ENCODE measurements around the gene ABCA7.

Gene ABCA7, protein sequence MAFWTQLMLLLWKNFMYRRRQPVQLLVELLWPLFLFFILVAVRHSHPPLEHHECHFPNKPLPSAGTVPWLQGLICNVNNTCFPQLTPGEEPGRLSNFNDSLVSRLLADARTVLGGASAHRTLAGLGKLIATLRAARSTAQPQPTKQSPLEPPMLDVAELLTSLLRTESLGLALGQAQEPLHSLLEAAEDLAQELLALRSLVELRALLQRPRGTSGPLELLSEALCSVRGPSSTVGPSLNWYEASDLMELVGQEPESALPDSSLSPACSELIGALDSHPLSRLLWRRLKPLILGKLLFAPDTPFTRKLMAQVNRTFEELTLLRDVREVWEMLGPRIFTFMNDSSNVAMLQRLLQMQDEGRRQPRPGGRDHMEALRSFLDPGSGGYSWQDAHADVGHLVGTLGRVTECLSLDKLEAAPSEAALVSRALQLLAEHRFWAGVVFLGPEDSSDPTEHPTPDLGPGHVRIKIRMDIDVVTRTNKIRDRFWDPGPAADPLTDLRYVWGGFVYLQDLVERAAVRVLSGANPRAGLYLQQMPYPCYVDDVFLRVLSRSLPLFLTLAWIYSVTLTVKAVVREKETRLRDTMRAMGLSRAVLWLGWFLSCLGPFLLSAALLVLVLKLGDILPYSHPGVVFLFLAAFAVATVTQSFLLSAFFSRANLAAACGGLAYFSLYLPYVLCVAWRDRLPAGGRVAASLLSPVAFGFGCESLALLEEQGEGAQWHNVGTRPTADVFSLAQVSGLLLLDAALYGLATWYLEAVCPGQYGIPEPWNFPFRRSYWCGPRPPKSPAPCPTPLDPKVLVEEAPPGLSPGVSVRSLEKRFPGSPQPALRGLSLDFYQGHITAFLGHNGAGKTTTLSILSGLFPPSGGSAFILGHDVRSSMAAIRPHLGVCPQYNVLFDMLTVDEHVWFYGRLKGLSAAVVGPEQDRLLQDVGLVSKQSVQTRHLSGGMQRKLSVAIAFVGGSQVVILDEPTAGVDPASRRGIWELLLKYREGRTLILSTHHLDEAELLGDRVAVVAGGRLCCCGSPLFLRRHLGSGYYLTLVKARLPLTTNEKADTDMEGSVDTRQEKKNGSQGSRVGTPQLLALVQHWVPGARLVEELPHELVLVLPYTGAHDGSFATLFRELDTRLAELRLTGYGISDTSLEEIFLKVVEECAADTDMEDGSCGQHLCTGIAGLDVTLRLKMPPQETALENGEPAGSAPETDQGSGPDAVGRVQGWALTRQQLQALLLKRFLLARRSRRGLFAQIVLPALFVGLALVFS (N-terminal part only)

GRCh38 chr19:1039646-1040475 lies at the start of gene ABCA7:
TSS of gene ABCA7 (plus strand) at chr19:1040107. CDS start at chr19:1041362, 1,255 bp downstream.
- DNase-seq, result peak; percentile 100

DNA sequence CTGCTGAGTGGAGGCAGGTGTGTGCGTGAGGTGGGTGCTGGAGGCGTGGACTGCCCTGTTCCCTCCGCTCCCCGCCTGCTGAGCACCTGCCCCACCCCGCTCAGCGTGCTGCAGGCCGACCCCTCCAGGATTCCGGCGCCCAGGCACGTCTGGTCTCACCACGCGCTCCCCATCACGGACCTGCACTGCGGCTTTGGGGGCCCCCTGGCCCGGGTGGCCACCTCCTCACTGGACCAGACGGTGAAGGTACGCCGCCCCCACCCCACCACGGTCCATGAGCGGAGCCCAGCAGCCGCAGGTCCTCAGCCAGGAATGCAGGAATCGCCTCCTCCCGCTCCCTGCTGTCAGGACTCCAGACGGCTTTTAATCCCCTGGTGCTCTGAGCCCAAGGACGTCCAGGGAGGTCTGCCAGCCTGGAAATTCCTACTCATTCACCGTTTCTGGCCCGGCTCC lies 49.8 kb upstream of the ABCA7 start:
- DNase-seq, result no peak

DNA sequence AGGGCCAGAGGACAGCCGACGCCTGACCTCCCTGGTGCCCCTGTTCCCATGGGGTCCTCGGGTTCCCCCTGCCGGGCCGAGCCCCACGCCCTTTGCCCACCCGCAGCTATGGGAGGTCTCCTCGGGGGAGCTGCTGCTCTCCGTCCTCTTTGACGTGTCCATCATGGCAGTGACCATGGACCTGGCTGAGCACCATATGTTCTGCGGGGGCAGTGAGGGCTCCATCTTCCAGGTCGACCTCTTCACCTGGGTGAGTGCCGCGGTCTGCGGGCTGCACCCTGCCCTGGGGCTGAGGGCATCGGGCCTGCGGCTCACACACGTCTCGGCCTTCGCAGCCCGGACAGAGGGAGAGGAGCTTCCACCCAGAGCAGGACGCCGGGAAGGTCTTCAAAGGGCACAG lies 49.2 kb upstream of the ABCA7 start:
- no peak for DNase-seq

GRCh38 chr19:991174-991931 lies 48.6 kb upstream of the ABCA7 start:
- DNase-seq, result peak; percentile 63

DNA sequence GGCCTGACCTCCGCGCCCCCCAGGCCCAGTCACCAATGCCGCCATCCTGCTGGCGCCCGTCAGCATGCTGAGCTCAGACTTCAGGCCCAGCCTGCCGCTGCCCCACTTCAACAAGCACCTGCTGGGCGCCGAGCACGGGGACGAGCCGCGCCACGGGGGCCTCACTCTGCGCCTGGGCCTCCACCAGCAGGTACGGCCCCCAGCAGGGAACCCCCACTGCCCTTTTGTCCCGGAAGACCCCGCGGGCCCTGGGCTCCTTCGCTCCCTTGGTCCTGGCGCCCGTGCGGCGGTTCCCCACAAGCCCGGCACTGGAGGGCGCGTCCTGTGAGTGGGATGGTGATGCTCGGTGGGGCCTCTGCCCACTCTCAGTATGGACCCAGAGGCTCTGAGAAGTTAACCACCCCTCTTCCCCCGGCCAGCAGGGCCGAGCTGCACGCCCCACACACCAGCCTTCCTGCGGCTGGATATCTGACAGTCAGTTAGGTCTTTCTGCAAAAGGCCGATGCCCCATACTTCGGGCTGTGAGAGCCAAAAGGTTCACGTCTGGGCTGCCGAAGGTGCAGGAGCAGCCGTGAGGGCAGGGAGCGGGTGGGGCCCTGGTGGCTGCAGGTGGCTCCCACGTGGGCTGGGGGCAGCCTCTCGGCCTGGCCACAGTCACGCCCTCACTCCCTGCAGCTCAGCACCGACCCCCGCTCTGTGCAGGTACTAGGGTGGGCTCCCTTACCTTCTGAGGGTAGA lies 47.8 kb upstream of the ABCA7 start:
- no peak for DNase-seq

DNA sequence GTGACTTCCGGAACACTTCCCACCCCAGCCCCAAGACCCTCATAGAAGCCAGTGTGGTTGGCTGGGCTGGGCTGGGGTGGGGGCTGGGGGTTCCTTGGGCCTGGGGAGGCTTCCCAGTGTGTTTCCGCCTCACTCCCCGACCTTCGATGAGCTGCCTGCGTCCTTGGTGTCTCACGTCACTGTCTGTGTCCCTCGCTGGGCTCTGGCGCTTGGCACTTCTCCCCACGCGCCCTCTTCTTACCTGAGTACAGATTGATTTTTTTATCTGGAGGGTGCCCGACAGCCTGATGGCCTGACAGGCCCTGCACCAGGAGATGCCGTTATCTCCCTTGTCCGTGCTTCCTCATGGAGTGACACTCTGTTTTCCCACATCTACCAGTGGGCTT lies 47.2 kb upstream of the ABCA7 start:
- DNase-seq, result no peak

GRCh38 chr19:993361-993830 lies 46.5 kb upstream of the ABCA7 start:
- no peak for DNase-seq

GRCh38 chr19:993831-994393 lies 46.0 kb upstream of the ABCA7 start:
- no peak for DNase-seq

DNA sequence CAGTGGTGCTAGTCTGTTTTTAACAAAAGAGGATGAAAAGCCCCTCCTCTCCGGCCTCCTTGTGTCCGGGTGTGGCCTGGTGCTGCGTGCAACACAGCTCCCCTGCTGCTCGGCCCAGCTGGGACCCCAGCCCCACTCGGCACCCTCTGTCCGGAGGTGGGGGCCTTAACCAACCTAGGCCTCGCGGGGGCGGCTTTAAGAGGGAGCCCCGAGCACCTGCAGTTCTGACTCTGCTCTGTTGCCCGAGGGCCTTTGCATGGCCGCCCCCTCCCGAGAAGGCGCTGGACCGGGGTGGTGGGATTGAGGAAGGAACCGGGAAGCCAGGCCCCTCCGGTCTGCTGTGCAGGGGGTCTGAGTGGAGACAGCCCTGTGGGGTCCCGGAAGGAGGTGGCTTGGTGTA lies 45.4 kb upstream of the ABCA7 start:
- DNase-seq, result no peak

DNA sequence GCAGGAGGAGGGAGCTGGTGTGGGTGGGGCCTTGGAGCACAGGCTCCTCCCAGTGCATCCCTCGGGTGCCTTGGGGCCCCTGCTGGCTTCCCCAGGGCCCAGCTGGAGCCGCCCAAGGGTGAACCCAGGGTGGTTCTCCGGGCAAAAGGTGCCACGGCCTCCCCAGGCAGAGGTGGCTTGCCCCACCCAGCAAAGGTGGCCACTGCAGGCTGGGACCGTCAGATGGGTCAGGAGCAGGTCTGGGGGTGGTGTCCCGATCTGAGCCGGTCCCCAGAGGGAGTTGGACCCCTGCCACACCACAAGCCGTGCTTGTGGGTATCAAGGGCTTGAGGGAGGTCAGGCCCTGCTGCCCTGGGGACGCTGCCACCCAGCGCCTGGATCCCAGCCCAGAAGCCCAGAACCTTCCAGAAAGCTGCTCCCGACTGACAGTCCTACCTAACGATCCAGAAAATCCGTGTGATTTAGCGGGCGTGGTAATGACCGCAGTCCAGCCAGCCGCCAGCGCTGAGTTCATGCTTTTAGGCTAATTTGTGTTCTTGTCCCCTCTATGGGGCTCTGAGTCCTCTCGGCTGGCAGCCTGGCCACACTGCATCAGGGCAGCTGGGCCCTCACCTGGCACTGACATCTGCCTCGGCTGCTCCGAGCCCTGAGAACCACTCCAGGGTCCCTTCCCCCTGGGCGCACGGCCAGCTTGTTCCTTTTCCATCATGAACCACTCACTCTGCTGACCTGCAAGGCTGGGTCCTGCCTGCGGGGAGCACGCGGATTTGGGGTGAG lies 44.7 kb upstream of the ABCA7 start:
- DNase-seq, result no peak

GRCh38 chr19:996051-996838 lies 43.7 kb upstream of the ABCA7 start:
- peak; percentile 69 for DNase-seq

DNA sequence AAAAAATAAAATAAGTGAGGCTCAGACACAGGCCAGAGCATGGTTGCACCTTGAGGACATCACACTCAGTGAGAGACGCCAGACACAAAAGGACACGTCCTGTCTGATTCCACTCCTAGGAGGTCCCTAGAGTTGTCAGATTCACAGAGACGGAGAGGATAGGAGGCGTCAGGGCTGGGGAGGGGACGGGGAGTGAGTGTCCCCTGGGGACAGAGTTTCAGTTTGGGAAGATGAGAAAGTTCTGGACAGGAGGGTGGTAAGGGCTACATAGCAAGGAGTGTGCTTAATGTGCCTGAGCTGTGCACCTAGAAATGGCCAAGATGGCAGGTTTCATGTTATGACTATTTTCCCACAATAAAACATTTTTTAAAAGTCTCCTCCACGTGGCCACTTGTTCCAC lies 41.8 kb upstream of the ABCA7 start:
- DNase-seq, result no peak

GRCh38 chr19:999379-999719 lies 40.6 kb upstream of the ABCA7 start:
- no peak for DNase-seq

DNA sequence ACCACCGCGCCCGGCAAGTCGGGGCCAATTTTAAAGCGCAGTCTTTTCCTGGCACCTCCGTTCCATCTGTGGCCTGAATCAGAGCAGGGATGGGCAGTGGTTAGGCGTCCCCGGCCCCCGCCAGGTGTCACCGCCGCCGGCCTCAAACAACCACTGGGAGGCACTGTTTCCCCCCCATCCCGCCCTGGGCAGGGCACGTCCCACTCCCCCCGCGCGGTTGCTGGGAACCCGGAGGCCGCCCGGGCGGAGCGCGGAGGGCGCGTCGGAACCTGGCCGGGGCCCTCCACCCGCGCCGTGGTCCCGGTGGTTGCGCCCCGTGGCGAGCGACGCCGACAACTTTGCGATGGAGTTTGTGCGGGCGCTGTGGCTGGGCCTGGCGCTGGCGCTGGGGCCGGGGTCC lies 39.8 kb upstream of the ABCA7 start, which contains the start of gene GRIN3B:
Gene GRIN3B (plus strand): TSS at position 325 of the 400 bp plus-strand sequence. CDS start 19 bp downstream, at position 344.
- DNase-seq, result peak; percentile 69

DNA sequence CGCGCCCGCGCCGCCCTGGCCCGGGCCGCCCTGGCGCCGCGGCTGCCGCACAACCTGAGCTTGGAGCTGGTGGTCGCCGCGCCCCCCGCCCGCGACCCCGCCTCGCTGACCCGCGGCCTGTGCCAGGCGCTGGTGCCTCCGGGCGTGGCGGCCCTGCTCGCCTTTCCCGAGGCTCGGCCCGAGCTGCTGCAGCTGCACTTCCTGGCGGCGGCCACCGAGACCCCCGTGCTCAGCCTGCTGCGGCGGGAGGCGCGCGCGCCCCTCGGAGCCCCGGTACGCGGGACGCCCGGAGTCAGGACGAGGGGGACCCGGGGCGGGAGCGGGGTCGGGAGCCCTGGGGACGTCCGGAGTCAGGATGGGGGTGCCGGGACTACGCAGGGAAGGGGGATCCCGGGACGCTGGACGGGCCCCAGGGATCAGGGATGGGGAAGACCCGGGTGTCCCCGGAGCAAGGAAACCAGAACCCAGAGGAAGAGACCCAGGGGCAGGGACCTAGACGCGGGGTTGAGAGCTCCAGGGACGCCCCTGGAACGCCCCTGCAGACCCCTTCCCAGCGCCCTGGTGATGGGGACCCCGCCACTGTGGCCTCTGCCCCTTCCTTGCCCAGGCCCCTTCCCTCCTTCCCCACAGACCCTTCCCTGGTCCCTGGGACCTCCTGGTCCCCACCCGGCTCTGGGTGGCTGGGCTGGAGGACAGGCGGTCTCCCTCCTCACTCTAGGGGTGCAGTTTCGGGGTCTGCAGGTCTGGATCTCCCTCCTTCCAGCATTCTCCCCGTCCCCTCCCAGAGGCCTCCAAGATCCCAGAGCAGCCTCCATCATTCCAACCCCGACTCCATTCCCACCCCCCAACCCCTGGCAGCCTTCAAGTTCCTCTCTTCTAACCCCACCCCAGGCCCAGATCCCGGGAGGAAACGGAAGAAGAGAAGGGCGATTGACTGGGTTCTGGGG lies 39.0 kb upstream of the ABCA7 start:
- DNase-seq, result no peak

DNA sequence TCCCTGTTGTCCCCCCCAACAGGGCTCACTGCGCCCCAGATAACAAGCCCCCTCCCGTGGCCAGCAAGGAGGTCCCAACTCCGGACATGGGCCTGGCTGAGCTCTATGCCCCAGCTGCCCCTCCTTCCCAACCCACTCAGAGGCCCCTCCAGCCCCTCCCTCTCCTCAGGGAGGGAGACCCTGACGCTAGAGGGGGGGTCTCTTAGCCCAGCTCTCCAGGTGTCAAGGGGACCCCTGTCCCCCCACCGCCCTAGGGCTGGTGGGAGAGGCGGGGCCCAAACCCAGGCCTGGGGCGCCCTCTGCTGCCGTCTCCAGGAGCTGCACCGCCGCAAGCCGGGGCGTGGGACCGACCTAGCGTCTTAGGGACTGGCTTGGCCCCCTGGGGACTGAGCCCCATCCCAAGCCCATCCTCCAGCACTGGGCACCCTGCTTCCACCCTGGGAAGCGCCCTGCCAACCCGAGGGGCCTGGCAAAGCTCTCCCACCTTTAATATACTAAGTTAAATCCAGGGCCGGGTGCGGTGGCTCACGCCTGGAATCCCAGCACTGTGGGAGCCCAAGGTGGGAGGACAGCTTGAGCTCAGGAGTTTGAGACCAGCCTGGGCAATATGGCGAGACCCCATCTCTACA lies 38.3 kb upstream of the ABCA7 start:
- DNase-seq, result peak; percentile 74

DNA sequence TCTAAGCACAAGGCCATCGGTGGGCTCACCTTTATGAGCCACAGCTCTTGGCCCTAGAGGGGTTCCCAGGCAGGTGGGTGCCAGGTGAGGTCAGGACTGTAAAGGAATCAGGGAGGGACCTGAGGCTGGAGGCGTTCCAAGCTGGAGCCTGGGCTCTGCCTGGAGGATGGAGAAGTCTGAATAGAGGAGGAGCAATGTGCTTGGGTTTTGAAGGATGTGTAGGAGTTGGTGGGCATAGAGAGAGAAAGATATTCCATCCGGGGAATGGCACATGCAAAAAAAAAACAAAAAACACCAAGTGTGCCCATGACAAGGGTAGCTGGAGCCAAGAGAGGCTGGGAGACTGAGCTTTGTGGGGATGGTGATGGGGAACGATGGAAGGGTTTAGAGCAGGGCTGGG lies 37.3 kb upstream of the ABCA7 start:
- DNase-seq, result no peak
